Activated CD4-positive, CD25-positive, alpha-beta regulatory T cell (primary cell): ENCODE measurements around the gene JPT1.
A peak's percentile ranks its signal among the peaks of the same experiment; 100 is the strongest.
"Not testable (repeated sequence)": the region's sequence is repeated elsewhere in the genome, so short reads cannot be mapped to it uniquely, and the experiment has no call there.

Source experiments
- DNase-seq, 4 experiments: peaks; one replicate each; lab custom pipeline; 2025; lab: John Stamatoyannopoulos, UW

The JPT1 gene

GRCh38 chr17:75158480-75158879, 4.2 kb upstream of the JPT1 start:
- not testable (repeated sequence) for DNase-seq

- no peak for DNase-seq
These were observed 884 bp upstream of the JPT1 start for GRCh38 chr17:75155191-75155601.

GRCh38 chr17:75153780-75154194, 525 bp downstream of the JPT1 start:
- no peak for DNase-seq

- DNase-seq = no peak
These were observed 1.2 kb downstream of the JPT1 start for GRCh38 chr17:75152922-75153779.

- DNase-seq = no peak
These were observed 1.8 kb downstream of the JPT1 start for GRCh38 chr17:75152523-75152921.

- no peak for DNase-seq
These were observed 2.4 kb downstream of the JPT1 start for GRCh38 chr17:75151930-75152329.

- no peak for DNase-seq
These were observed 6.3 kb downstream of the JPT1 start for GRCh38 chr17:75147878-75148546.

- DNase-seq = no peak
These were observed 7.7 kb downstream of the JPT1 start for GRCh38 chr17:75146592-75146991.

- DNase-seq = no peak
These were observed 9.3 kb downstream of the JPT1 start for GRCh38 chr17:75144816-75145512.

GRCh38 chr17:75142236-75142971, 11.9 kb downstream of the JPT1 start:
- no peak for DNase-seq

GRCh38 chr17:75138519-75138918, 15.8 kb downstream of the JPT1 start:
- no peak for DNase-seq

GRCh38 chr17:75137762-75138161, 16.6 kb downstream of the JPT1 start:
- DNase-seq = not testable (repeated sequence)

- no peak for DNase-seq
These were observed 18.4 kb downstream of the JPT1 start for GRCh38 chr17:75135946-75136345.

- DNase-seq = no peak
These were observed 18.9 kb downstream of the JPT1 start for GRCh38 chr17:75135452-75135851.

- not testable (repeated sequence) for DNase-seq
These were observed 20.5 kb downstream of the JPT1 start for GRCh38 chr17:75133607-75134347.

- DNase-seq = no peak
These were observed 21.3 kb downstream of the JPT1 start for GRCh38 chr17:75133001-75133400.

GRCh38 chr17:75132018-75133000, 22.0 kb downstream of the JPT1 start:
- DNase-seq = not testable (repeated sequence)

GRCh38 chr17:75131278-75132017, 22.9 kb downstream of the JPT1 start, which contains the start of gene NT5C:
Gene NT5C, minus strand, starts transcription at chr17:75131742. Its CDS starts 35 bp downstream, at chr17:75131707.
- peak; percentile 43 to 56 (median 44) for DNase-seq

GRCh38 chr17:75130632-75131277, 23.6 kb downstream of the JPT1 start:
- peak in 2 of 4 experiments; percentile 18 to 19 for DNase-seq
